Pulmonary artery endothelial cell (primary cell): ENCODE results near the gene G0S2. TPM values are rescaled to one million over a fixed set of nuclear protein-coding genes. Genes with fewer than 3 reads are reported as not detected.

Experiments
- DNase-seq: peaks from one replicate; pipeline ENCODE4 v3.0.0-alpha.2; 2011; ENCODE audit warnings: low read depth, low spot score
- total RNA-seq: library from RNA; depleted of rRNA; stranded (reverse); fragments of >200 nt; gene quantifications from 2 replicates; pipeline ENCODE4 v1.2.3, GENCODE V29; 2014

The G0S2 gene
- total RNA-seq, 1 donor from 2014 or later = 2.0 TPM

DNA sequence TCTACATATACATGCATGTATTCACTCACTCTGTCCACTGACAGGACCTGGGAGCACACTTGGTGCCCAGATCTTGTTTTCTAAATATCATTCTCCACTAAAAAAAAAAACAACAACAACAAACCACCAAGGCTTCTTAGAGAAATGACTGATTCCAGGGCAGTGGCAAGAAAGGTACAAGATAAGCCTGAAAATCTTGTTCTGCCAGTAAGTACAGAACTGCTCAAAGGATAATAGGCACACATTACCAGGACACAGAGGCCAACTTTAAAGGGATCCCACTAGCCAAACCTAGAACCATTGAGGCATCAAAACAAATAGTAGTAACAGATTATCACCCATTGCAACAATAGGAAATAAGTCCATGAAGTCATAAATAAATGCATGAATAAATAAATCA is 40.1 kb downstream of the G0S2 start:
- DNase-seq = no peak

DNA sequence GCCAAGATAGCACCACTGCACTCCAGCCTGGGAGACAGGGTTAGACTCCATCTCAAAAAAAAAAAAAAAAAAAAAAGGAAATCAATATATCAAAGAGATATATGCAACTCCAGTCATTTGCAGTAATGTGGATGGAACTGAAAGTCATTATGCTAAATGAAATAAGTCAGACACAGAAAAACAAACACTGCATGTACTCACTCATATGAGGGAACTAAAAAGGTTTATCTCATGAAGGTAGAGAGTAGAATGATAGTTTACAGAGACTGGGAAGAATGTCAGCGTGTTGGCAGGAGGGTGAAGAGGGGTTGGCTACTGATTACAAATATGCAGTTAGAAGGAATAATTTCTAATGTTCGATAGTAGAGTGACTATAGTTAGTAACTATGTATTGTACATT is 42.6 kb downstream of the G0S2 start:
- no peak for DNase-seq

GRCh38 chr1:209720326-209720725 is 45.1 kb downstream of the G0S2 start:
- no peak for DNase-seq

- no peak for DNase-seq
Measured at GRCh38 chr1:209720826-209721225, 45.6 kb downstream of the G0S2 start.

GRCh38 chr1:209721323-209721722 is 46.1 kb downstream of the G0S2 start:
- no peak for DNase-seq

DNA sequence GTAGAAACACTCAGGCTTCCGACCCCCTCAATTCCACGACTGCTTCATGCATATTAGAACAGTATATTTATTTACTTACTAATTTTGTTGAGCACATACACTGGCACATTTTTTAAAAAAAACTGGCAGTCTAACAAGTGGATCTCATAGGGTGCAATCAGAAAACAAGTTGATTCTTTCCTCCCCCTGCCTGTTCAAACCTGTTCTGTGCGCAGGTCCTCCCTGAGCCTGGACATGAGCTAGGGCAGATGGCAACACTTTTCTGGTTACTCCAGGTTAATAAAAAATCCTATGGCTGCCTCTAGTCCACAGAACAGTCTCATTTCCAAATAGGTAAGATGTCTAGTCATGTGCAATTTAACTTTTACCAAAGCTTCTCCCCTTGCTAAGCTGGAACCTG is 48.1 kb downstream of the G0S2 start:
- no peak for DNase-seq

DNA sequence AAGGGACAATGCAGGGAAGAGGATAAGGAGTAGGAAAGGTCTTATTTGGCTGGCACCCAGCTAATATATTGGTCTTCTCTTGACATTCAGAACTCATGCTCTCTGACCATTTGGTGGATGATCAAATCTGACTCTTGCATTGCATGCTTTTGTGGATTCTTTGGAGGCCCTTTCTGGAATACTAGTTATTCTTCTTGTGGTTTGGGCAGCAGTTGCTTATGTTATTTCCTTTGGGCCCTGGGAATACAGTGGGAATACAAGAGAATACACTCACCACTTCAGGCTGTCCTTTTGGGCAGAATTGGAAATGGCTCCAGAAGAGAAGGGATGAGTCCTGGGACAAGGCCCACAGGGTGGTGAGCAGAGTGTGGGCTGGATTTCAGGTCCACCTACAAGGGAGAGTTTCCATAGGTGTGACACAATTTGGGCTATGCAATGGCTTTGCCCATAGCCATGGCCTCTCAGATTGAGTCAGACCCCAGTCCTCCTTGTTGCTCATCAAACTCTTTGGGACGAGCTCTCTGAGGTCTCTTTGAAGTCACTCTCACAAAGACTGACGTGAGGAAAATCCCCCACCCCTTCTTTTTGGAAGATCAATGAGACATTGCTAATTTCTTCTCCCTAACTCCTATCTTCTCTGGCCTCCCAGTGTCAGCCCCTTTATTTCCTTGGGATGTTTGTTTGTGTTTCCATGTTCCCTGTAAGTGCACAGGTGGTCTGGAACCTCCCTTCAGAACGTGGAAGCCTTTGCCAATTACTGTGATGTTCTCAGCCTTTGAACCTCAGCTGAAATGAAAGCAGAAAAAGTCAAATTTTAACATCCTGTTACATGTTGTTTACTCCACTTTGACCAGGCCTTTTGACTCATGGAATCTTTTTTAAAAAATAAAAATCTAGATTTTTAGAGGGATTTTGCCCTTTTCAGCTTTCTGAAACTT is 48.8 kb downstream of the G0S2 start:
- no peak for DNase-seq

Other genes starting within 250 kb of the G0S2 start
- gene CAMK1G, start 91.7 kb upstream of the G0S2 start, total RNA-seq = not detected in 2 replicates
- gene LAMB3, start 23.0 kb upstream of the G0S2 start, total RNA-seq = 7.1 and 14.5 TPM in 2 replicates
- gene HSD11B1, start 29.4 kb downstream of the G0S2 start, total RNA-seq = 0.07 TPM in 1 of 2 replicates, not detected in the other
- not detected in 2 replicates for gene TRAF3IP3, start 80.6 kb downstream of the G0S2 start, total RNA-seq
- gene C1orf74, start 109.1 kb downstream of the G0S2 start, total RNA-seq = 2.7 and 4.0 TPM in 2 replicates
- 18.4 and 24.3 TPM in 2 replicates for gene IRF6, start 130.7 kb downstream of the G0S2 start, total RNA-seq
- gene UTP25, start 152.6 kb downstream of the G0S2 start, total RNA-seq = 5.6 and 9.2 TPM in 2 replicates